ENCODE measurements around the gene IQCF5. TPM values are rescaled to one million over a fixed set of nuclear protein-coding genes. Genes with fewer than 3 reads are reported as not detected.
A peak's percentile ranks its signal among the peaks of the same experiment; 100 is the strongest.
"Not testable (repeated sequence)": the region's sequence is repeated elsewhere in the genome, so short reads cannot be mapped to it uniquely, and the experiment has no call there.

The IQCF5 gene
- total RNA-seq, 1 experiment from 2014 or later: not detected

GRCh38 chr3:51904034-51904823 lies 28.8 kb upstream of the IQCF5 start:
- no peaks in the 10 kb centered on the region for H3K36me3 Mint-ChIP-seq (ENCODE audit: insufficient read depth, unreplicated experiment)
- CTCF ChIA-PET: no interaction called here
- no TSS peak for BruUV-seq (replicated peaks)
- no peak overlapping the region for H3K27ac Mint-ChIP-seq (ENCODE audit: unreplicated experiment)
- TF ChIP-seq, protein P1, sequence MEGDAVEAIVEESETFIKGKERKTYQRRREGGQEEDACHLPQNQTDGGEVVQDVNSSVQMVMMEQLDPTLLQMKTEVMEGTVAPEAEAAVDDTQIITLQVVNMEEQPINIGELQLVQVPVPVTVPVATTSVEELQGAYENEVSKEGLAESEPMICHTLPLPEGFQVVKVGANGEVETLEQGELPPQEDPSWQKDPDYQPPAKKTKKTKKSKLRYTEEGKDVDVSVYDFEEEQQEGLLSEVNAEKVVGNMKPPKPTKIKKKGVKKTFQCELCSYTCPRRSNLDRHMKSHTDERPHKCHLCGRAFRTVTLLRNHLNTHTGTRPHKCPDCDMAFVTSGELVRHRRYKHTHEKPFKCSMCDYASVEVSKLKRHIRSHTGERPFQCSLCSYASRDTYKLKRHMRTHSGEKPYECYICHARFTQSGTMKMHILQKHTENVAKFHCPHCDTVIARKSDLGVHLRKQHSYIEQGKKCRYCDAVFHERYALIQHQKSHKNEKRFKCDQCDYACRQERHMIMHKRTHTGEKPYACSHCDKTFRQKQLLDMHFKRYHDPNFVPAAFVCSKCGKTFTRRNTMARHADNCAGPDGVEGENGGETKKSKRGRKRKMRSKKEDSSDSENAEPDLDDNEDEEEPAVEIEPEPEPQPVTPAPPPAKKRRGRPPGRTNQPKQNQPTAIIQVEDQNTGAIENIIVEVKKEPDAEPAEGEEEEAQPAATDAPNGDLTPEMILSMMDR (IDR thresholded peaks at IDR 0.05; ENCODE audit: unreplicated experiment): no peak
- no peak overlapping the region for H3K4me3 Mint-ChIP-seq (ENCODE audit: low read depth, unreplicated experiment)
- H3K9me3 Mint-ChIP-seq (ENCODE audit: low read depth, unreplicated experiment): peaks cover 19% of the 10 kb centered on the region
- no peaks in the 10 kb centered on the region for H3K27me3 Mint-ChIP-seq (ENCODE audit: unreplicated experiment)
- DNase-seq: no peak
- intact Hi-C loops (cut with micrococcal nuclease; ENCODE audit: unreplicated experiment): no loop called here
- H3K4me1 Mint-ChIP-seq (ENCODE audit: low read depth, unreplicated experiment): peaks cover 11% of the 10 kb centered on the region

DNA sequence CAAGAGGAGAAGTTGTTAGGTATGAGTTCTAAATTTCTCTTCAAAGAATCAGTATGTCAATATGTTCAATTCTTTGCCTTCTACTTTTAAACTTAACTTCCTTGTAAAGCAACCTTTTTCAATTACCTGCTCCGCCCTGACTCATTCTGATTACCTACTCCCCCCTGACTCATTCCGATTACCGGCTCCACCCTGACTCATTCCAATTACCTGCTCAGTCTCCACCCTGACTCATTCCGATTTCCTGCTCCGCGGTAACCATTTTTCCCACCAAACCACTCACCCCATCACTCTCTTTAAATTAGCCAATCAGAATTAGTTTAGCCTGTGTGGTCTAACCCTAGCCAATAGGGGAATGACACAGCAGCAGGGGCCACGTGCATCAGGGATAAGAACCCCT lies 27.0 kb upstream of the IQCF5 start:
- intact Hi-C loops (cut with micrococcal nuclease; ENCODE audit: unreplicated experiment); H3K36me3 Mint-ChIP-seq (ENCODE audit: insufficient read depth, unreplicated experiment); H3K4me3 Mint-ChIP-seq (ENCODE audit: low read depth, unreplicated experiment); H3K27me3 Mint-ChIP-seq (ENCODE audit: unreplicated experiment); BruUV-seq (replicated peaks): not testable (repeated sequence)
- DNase-seq: peak; percentile 73
- Mint-ChIP-seq H3K27ac (ENCODE audit: unreplicated experiment) (peak overlapping the region; percentile 75), H3K4me1 (ENCODE audit: low read depth, unreplicated experiment) (peaks cover 20% of the 10 kb centered on the region), H3K9me3 (ENCODE audit: low read depth, unreplicated experiment) (peaks cover 12% of the 10 kb centered on the region)
- CTCF ChIA-PET: interaction anchor here (0.9 kb wide), 1 partner anchor 15 kb away, joined by 3 read pairs; no protein-coding TSS in a partner anchor

- H3K27ac Mint-ChIP-seq (ENCODE audit: unreplicated experiment); H3K9me3 Mint-ChIP-seq (ENCODE audit: low read depth, unreplicated experiment); BruUV-seq (replicated peaks); CTCF ChIA-PET; H3K27me3 Mint-ChIP-seq (ENCODE audit: unreplicated experiment); intact Hi-C loops (cut with micrococcal nuclease; ENCODE audit: unreplicated experiment); H3K4me3 Mint-ChIP-seq (ENCODE audit: low read depth, unreplicated experiment); H3K36me3 Mint-ChIP-seq (ENCODE audit: insufficient read depth, unreplicated experiment): not testable (repeated sequence)
- peak; percentile 9 for DNase-seq
- peaks cover 29% of the 10 kb centered on the region for H3K4me1 Mint-ChIP-seq (ENCODE audit: low read depth, unreplicated experiment)
These were observed 24.6 kb upstream of the IQCF5 start for GRCh38 chr3:51900043-51900442.

DNA sequence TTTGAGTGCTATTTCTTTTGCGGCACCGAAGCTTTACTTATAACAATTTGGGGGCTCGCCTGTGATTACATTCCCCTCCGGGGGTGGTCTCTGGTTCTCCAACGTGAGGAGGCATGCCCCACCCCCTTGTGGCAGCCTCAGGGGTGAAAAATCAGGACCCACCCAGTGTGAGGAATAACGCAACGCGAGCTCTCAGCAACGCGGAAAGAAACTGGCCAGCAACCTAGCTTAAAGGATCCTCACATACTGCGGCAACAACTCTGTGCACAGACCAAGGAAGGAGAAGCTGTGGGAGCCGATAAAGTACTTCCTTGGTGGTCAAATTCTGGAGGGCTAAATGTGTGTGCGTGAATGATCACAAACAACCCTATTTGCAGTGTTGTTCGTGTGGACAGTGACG lies 22.0 kb upstream of the IQCF5 start:
- Mint-ChIP-seq H3K27me3 (ENCODE audit: unreplicated experiment) (no peaks in the 10 kb centered on the region), H3K4me1 (ENCODE audit: low read depth, unreplicated experiment) (peaks cover 23% of the 10 kb centered on the region), H3K4me3 (ENCODE audit: low read depth, unreplicated experiment) (no peak overlapping the region), H3K27ac (ENCODE audit: unreplicated experiment) (no peak overlapping the region), H3K36me3 (ENCODE audit: insufficient read depth, unreplicated experiment) (no peaks in the 10 kb centered on the region), H3K9me3 (ENCODE audit: low read depth, unreplicated experiment) (no peaks in the 10 kb centered on the region)
- CTCF ChIA-PET: interaction anchor here (0.8 kb wide), 1 partner anchor 10 kb away, joined by 3 read pairs; no protein-coding TSS in a partner anchor
- no peak for DNase-seq
- BruUV-seq (replicated peaks): no TSS peak
- intact Hi-C loops (cut with micrococcal nuclease; ENCODE audit: unreplicated experiment): no loop called here
- TF ChIP-seq, protein P1 (IDR thresholded peaks at IDR 0.05; ENCODE audit: unreplicated experiment): no peak

- H3K27ac Mint-ChIP-seq (ENCODE audit: unreplicated experiment): no peak overlapping the region
- CTCF ChIA-PET: interaction anchor here (0.8 kb wide), 1 partner anchor 9 kb away, joined by 3 read pairs; no protein-coding TSS in a partner anchor
- no TSS peak for BruUV-seq (replicated peaks)
- TF ChIP-seq, protein P1 (IDR thresholded peaks at IDR 0.05; ENCODE audit: unreplicated experiment): no peak
- H3K4me3 Mint-ChIP-seq (ENCODE audit: low read depth, unreplicated experiment): no peak overlapping the region
- no peak for DNase-seq
- no peaks in the 10 kb centered on the region for H3K9me3 Mint-ChIP-seq (ENCODE audit: low read depth, unreplicated experiment)
- intact Hi-C loops (cut with micrococcal nuclease; ENCODE audit: unreplicated experiment): no loop called here
- peaks cover 18% of the 10 kb centered on the region for H3K4me1 Mint-ChIP-seq (ENCODE audit: low read depth, unreplicated experiment)
- H3K27me3 Mint-ChIP-seq (ENCODE audit: unreplicated experiment): no peaks in the 10 kb centered on the region
- H3K36me3 Mint-ChIP-seq (ENCODE audit: insufficient read depth, unreplicated experiment): no peaks in the 10 kb centered on the region
These were observed 21.4 kb upstream of the IQCF5 start for GRCh38 chr3:51896607-51897305.
